Omental fat pad (tissue), 4 donors: ENCODE results near the gene SLC25A21. TPM values are rescaled to one million over a fixed set of nuclear protein-coding genes. Genes with fewer than 3 reads are reported as not detected.

Experiments used
- ATAC-seq: fragments of 150-250 bp; one replicate; pipeline ENCODE4 v1.9.1; 2016; ENCODE audit warnings: mild to moderate bottlenecking, moderate library complexity; ENCODE audit not compliant: low FRiP score
- DNase-seq: peaks from one replicate; pipeline ENCODE4 v3.0.0-alpha.2; 2019; ENCODE audit warnings: low spot score
- total RNA-seq, 4 donors: library from RNA; depleted of rRNA; stranded (reverse); fragments of >200 nt; gene quantifications; one replicate each; pipeline ENCODE4 v1.1.0, GENCODE V29; 2016
- TF ChIP-seq, protein P1 (sequence below), 3 donors: fragments of 450-650 bp; IDR thresholded peaks; one replicate each; pipeline ENCODE4 v1.5.1; 2016 to 2017; ENCODE audit warnings: antibody characterized with exemption in 3 of 3, mild to moderate bottlenecking in 3 of 3, moderate library complexity in 2 of 3

SLC25A21 gene
- total RNA-seq, 4 donors from 2014 or later, result 0.38 to 1.4 TPM; not detected in 2

DNA sequence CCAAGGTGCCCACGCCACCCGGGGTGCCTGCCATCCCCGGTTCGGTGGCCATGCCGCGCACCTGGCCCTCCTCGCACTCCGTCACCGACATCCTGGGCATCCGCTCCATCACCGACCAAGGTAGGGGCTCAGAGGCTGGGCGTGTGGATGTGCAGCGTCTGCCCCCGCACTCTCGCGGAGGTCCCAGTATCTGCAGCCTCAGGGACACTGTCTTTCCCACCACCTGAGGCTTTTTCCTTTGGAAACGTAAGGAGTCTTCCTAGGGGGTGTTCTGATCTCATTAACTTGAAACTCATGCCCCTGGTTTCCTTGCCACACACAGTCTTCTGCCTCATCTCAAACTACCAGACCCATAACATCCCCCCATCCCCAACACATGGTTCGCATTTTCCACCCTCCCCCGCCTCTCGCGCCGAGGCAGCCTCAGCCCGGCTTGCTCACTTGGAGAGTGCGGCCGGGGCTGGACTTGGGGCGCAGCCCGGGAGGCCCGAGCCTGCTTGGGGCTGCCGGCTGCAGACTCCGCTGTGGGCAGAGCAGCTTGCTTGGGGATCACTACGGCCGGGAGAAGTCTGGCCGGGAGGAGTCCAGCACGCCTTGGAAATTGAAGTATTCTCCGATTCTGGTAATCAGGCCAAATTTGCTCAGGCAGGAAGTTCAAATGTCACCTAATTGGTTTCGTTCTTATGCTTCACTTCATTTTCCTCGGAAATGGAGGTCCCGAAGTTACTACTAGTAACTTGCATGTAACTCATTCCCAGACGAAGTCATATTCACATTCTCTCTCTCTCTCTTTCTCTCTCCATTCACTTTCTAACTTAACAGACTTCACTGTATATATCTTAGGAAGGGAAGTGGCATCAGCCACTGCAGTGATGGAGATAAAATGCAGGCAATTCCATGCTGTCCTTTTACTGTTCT, 508.7 kb downstream of the SLC25A21 start:
- TF ChIP-seq, protein P1, sequence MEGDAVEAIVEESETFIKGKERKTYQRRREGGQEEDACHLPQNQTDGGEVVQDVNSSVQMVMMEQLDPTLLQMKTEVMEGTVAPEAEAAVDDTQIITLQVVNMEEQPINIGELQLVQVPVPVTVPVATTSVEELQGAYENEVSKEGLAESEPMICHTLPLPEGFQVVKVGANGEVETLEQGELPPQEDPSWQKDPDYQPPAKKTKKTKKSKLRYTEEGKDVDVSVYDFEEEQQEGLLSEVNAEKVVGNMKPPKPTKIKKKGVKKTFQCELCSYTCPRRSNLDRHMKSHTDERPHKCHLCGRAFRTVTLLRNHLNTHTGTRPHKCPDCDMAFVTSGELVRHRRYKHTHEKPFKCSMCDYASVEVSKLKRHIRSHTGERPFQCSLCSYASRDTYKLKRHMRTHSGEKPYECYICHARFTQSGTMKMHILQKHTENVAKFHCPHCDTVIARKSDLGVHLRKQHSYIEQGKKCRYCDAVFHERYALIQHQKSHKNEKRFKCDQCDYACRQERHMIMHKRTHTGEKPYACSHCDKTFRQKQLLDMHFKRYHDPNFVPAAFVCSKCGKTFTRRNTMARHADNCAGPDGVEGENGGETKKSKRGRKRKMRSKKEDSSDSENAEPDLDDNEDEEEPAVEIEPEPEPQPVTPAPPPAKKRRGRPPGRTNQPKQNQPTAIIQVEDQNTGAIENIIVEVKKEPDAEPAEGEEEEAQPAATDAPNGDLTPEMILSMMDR (IDR thresholded peaks at IDR 0.05), result no peak
- no peak for DNase-seq
- no peak for ATAC-seq

DNA sequence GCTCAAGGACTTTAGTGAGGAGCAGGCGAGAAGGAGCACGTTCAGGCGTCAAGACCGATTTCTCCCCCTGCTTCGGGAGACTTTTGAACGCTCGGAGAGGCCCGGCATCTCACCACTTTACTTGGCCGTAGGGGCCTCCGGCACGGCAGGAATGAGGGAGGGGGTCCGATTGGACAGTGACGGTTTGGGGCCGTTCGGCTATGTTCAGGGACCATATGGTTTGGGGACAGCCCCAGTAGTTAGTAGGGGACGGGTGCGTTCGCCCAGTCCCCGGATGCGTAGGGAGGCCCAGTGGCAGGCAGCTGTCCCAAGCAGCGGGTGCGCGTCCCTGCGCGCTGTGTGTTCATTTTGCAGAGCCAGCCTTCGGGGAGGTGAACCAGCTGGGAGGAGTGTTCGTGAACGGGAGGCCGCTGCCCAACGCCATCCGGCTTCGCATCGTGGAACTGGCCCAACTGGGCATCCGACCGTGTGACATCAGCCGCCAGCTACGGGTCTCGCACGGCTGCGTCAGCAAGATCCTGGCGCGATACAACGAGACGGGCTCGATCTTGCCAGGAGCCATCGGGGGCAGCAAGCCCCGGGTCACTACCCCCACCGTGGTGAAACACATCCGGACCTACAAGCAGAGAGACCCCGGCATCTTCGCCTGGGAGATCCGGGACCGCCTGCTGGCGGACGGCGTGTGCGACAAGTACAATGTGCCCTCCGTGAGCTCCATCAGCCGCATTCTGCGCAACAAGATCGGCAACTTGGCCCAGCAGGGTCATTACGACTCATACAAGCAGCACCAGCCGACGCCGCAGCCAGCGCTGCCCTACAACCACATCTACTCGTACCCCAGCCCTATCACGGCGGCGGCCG, 509.6 kb downstream of the SLC25A21 start:
- ATAC-seq (no peak), DNase-seq (no peak)
- TF ChIP-seq, protein P1 (IDR thresholded peaks at IDR 0.05), result no peak

DNA sequence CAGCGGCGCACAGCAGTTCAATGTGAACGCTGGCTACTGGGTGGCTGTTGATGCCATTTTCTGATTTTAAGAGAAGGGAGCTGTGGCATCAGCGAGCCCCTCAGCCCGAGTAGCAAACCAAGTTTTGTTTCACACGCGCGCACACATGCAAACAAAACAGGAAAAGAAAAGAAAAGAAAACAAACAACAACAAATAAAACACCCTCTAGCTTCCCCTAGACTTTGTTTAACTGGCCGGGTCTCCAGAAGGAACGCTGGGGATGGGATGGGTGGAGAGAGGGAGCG, 510.2 kb downstream of the SLC25A21 start:
- no peak for ATAC-seq

DNA sequence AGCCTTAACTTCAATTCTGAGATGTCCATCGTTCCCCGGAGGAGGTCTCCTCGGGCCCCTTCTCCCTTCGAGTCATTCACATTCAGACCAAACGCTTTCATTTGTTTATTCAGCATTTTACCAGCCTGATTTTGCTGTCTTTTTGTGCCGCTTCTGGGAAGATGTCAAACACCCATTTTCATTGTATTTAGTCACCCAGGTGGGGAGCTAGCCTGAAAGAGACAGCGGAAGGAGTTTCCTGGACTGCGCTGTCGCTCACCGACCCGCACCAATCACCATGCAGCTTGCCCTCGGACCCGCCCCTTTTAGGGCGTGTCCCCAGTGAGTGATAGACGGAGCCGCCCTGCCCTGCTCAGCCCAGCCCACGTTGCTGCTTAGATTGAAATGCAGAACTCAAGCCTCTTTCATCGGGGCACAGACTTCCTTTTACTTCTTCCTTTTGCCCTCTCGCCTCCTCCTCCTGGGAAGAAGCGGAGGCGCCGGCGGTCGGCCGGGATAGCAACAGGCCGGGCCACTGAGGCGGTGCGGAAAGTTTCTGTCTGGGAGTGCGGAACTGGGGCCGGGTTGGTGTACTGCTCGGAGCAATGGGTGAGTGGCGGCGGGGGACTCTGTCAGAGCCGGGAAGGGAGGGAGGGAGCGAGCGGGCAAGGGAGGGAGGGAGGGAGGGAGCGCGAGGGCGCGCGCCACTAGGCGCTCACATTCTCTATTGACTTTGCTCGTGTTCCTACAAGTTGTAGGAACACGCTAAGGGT, 510.7 kb downstream of the SLC25A21 start, which contains the start of gene PAX9:
Gene PAX9, plus strand, starts transcription at position 355 of the 752 bp plus-strand sequence. Its CDS starts 230 bp downstream, at position 585.
- ATAC-seq (peak; percentile 85), DNase-seq (peak; percentile 55)
- TF ChIP-seq, protein P1 (IDR thresholded peaks at IDR 0.05), result no peak

More for the DNA sequence above, 510.2 kb downstream of the SLC25A21 start:
- TF ChIP-seq, protein P1 (IDR thresholded peaks at IDR 0.05), result no peak
- DNase-seq, result no peak

DNA sequence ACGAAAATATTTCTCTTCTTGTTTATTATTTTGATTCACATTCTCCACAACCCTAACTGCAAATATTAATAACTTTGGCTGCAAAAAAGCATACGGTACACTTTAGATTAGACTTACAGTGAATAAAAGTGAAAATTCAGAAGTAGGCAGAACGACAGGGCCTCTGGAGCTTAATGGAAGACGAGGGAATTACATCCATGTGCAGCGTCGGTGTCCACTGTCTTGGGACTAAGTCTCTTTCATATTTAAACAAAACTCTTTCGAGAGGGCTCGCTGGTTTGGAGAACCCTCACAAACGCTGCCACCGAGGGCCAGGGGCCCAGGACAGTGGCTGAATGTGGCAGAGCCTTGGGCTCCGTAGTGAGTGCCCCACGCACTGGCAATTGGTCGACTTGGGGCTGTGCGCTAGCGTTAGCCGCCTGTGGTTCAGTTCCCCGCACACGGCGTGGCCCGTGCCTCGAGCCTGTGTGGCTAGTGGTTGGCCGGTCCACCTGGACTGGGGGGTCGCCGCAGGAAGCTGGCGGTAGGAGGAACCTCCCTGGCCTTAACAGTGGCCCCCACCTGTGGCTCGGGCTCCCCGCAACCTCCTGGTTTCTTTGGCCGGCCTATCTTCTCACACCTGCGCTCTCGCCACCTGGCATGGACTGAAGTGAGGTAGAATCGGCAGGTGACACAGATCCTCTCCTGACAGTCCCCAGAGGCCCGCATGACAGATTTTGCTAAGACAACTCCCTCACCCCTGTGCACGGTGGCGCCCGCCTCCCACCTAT, 511.5 kb downstream of the SLC25A21 start:
- DNase-seq (no peak), ATAC-seq (no peak)
- TF ChIP-seq, protein P1 (IDR thresholded peaks at IDR 0.05), result no peak
